HG03108 (cell line): Measurements from ENCODE around the gene RCOR3.
"Not testable (repeated sequence)": the region's sequence is repeated elsewhere in the genome, so short reads cannot be mapped to it uniquely, and the experiment has no call there.

ENCODE experiments used
- ATAC-seq: cut with Tn5 transposase; IDR thresholded peaks from one replicate; pipeline ENCODE4 v1.9.1; 2021; ENCODE audit warnings: moderate library complexity; ENCODE audit not compliant: unreplicated experiment

RCOR3 gene

DNA sequence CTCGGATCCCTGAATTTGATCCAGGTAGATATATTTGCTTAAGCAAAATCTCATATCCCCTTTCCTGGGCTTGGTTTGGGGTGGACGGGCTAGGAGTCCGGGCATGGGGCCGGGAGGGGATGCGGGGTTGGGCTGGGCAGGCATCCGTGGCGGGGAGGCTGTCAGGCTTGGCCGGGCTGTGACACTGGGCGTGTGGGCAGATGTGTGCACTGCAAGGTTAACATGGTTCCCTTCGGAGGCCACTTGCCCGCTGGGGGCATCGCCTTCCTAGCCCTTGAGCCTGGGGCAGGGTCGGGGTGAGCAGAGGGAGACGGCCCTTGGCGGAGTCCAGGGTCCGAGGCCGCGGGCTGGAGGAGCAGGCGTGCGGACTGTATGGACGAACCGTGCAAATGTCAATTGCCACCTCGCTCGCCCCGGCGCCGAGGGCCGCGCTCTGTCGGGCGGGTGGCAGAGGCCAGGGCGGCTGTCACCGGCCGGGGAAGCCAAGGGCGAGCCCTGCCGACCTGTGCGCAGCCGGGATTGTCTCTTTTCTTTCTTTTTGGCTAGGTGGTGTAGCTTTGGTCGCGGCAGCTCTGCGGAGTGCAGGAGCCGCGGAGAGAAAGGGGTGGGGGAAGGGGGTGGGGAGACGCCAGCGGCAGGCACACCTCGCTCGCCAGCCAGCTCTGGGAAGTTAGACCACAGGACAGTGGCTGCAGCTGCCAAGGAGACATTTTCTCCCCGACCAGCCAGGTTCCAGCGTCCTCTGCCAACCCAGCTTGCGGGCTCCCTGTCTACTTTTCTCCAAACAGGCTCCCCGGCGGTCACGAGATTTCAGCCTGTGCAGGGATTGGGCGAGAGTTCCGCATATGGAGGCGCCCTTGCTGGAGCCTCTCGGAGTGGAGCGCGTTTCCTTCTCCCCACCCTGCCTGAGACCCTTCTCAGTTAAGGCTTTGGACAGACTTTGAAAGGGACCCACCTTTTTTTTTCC is 1.3 kb downstream of the RCOR3 start:
- peak; percentile 32 for ATAC-seq

- no peak for ATAC-seq
These were observed 2.1 kb downstream of the RCOR3 start for GRCh38 chr1:211261229-211261628.

GRCh38 chr1:211263022-211263421 is 3.9 kb downstream of the RCOR3 start:
- not testable (repeated sequence) for ATAC-seq

DNA sequence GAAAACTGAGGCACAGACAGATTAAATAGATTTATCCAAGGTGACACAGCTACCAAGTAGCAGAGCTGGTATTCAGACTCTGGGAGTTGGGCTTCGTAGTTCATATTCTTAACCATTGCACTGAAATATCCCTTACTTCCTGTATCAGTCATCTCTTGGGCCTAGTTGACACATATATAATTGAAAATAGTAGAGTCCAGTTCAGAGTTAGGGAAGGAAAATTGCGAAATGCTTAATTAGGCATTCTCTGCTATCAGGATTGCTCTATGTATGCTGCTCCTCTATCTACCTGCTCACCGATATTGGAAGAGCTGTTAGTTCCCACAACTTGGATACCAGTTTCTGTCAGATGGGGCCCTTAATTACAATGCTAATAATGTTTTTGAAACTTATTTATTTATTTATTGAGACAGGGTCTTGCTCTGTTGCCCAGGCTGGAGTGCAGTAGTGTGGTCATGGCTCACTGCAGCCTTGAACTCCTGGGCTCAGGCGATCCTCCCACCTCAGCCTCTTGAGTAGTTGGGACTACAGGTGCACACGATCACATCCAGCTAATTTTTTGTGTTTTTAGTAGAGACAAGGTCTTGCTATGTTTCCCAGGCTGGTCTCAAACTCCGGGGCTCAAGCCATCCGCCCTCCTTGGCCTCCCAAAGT is 8.2 kb downstream of the RCOR3 start:
- no peak for ATAC-seq

DNA sequence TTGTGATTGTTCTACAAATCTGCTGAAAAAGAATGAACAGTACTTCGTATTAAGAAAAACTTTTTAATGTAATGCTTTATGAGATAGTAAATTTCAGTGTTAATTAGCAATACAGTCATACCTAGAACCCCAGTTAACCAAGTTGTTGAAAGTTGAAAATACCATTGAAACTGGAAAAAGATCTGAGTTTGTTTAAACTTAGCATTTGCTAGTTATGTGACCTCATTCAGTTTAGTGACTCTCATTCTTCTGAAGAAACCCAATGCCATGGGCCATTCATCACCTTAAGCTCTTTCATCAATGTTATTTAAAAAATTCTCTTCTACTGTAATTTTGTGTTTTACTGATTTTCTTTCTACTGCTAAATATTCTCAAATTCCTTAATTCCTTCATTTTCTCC is 20.2 kb downstream of the RCOR3 start:
- ATAC-seq, result no peak

DNA sequence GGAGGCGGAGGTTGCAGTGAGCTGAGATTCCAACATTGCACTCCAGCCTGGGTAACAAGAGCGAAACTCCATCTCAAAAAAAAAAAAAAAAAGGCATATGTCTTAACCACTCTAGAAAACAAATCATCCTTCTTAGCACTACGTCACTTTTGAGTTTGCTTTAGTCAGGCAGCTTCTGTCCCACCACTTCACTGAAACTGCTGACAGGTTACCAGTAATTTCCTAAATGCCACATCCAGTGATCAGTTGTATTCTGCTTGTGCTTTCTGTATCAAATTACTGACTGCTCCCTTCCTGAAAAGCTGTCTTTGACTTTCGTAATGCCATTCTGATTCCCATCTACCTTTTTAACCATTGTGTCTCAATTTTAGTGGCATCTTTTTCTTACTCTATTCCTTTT is 21.7 kb downstream of the RCOR3 start:
- ATAC-seq, result no peak

- no peak for ATAC-seq
These were observed 22.3 kb downstream of the RCOR3 start for GRCh38 chr1:211281320-211282022.

GRCh38 chr1:211282023-211282373 is 22.8 kb downstream of the RCOR3 start:
- ATAC-seq, result no peak

GRCh38 chr1:211285196-211285595 is 26.0 kb downstream of the RCOR3 start:
- ATAC-seq, result no peak

DNA sequence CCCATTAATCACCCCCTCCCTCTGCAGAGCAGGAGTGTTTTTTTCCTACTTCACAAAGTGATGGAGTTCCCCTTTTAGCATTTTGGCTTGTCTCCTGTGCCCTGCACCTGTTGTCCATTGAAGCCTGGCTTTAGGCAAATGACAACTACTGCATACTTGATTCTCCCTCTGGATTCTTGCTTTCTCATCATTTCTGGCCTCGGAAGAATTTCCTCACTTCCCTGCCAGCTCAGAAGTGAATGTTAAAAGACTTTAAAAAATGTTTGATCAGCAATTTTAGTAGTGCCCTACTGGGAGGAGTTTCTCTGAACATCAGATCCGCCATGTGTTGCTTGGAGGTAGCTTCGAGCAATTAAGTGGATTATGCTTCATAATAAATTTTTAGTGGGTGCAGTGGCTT is 28.1 kb downstream of the RCOR3 start:
- ATAC-seq, result no peak

- ATAC-seq, result no peak
These were observed 33.2 kb downstream of the RCOR3 start for GRCh38 chr1:211292411-211292810.

- no peak for ATAC-seq
These were observed 37.2 kb downstream of the RCOR3 start for GRCh38 chr1:211296396-211296795.

GRCh38 chr1:211305044-211305443 is 45.9 kb downstream of the RCOR3 start:
- peak; percentile 95 for ATAC-seq

GRCh38 chr1:211309617-211310016 is 50.5 kb downstream of the RCOR3 start:
- no peak for ATAC-seq

DNA sequence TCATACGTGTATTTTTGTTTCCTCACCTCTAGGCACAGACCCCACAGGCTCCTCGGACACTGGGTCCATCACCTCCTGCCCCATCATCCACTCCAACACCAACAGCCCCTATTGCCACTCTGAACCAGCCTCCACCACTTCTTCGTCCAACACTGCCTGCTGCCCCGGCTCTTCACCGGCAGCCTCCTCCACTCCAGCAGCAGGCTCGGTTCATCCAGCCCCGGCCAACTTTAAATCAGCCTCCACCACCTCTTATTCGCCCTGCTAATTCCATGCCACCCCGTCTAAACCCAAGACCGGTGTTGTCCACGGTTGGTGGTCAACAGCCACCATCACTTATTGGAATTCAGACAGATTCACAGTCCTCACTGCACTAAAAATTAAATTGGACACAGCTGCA is 54.2 kb downstream of the RCOR3 start:
- ATAC-seq, result no peak

DNA sequence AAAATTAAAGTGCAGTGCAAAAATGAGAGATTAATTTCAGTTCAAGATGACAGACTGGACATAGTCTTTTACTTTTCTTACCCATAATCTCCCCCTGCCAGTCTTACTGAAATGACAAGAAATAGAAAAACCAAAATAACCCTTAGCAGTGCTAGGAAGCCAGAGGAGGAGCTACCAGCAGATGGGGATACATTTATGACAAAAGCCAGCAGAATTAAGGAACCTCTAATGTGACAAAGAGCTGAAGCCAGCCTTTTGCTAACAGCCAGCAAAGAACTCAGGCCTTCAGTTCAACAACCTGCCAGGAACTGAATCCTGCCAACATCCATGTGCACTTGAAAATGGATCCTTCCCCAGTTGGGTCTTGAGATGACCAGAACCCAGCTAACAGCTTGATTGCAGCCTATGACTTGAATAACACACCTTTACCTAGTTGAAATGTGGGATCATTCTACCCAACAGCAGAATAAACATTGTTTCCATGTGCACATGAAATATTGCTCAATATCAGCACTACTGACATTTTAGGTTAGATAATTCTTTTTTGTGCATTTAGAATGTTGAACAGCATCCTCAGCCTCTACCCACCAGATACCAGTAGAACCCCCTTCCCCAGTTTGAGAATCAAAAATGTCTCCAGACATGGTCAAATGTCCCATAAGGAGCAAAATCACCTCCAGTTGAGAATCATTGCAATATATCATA is 59.6 kb downstream of the RCOR3 start:
- ATAC-seq, result no peak

GRCh38 chr1:211319892-211320291 is 60.7 kb downstream of the RCOR3 start:
- ATAC-seq, result no peak

DNA sequence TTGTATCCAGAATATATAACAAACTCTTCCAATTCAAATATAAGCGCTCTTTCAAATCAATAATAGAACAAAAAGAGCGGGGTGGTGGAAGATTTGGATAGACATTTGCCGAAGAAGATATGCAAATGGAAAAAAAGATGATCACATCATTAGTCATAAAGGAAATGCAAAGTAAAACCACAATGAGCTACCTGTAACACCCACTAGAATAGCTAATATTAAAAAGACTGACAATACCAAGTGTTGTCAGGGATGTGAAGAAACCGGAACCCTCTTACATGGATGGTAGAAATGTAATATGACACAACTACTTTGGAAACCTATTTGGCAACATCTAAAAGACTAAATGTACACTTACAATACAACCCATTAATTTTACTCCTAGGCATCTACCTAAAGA is 61.8 kb downstream of the RCOR3 start:
- ATAC-seq, result no peak

DNA sequence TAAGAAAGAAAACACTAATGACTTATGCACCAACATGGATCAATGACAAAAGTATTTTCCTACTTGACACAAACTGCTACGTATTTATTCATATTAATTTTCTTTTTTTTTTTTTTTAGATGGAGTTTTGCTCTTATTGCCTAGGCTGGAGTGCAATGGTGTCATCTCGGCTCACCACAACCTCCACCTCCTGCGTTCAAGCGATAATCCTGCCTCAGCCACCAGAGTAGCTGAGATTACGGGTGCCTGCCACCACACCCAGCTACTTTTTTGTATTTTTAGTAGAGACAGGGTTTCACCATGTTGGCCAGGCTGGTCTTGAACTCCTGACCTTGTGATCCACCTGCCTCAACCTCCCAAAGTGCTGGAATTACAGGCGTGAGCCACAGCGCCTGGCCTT is 62.5 kb downstream of the RCOR3 start:
- not testable (repeated sequence) for ATAC-seq

DNA sequence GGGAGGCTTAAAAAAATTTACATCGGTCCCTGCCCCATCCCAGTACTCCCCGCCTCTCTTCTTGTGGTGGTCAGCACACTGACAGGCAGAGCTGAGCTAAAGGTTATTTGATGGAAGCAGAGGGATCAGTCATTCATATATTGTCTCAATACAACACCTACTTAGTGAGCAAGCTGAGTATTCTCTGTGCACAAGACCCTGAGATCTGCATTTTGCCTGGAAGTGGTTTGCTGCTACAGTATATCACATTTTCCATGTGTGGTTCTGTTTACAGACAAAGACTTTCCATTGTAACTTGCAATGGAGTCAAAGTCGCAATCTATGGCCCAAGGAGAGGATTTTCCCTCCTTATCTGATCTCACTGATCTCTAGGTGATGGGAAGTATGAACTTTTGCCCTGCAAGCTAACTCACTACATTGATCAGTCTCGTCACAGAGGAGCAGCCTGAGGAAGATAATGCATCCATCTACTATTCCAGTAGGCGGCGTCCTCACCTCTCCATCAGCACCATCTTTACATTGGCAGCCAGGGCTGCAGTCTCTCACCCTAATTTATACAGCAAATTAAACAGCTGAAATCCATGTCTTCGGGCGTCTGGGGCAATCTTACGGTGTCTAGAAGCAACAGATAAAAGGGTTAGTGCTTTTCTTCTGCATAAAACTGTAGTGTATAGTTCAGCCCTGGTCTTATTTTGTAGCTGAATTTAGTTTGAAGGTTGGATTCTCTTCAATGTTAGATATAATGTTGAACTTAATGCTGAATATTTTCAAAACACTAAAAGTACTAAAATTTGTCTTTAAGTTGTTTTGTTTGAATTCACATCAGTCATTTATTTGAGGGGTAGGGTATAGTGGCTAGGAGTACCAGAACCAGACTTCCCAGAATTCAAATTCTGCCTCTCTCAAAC is 64.2 kb downstream of the RCOR3 start:
- ATAC-seq, result peak; percentile 39
